ENCODE data around the gene GRIK4.

GRCh38 chr11:120611581-120611980, 100.0 kb downstream of the GRIK4 start:
- no peak for TF ChIP-seq CTCF (conservative IDR thresholded peaks at IDR 0.05; ENCODE audit: low read length)
- no peak for TF ChIP-seq EZH2phosphoT487 (IDR thresholded peaks at IDR 0.05; ENCODE audit: borderline replicate concordance, low read depth, low read length)

Measured in OCI-LY7 (cell line).